AG20443 (cell line): ENCODE measurements around the gene METRN.
"Not testable (repeated sequence)": the region's sequence is repeated elsewhere in the genome, so short reads cannot be mapped to it uniquely, and the experiment has no call there.

ENCODE experiments used
- DNase-seq: peaks from one replicate; pipeline ENCODE4 v3.0.0; 2012; ENCODE audit warnings: low spot score, mixed read lengths

METRN gene

DNA sequence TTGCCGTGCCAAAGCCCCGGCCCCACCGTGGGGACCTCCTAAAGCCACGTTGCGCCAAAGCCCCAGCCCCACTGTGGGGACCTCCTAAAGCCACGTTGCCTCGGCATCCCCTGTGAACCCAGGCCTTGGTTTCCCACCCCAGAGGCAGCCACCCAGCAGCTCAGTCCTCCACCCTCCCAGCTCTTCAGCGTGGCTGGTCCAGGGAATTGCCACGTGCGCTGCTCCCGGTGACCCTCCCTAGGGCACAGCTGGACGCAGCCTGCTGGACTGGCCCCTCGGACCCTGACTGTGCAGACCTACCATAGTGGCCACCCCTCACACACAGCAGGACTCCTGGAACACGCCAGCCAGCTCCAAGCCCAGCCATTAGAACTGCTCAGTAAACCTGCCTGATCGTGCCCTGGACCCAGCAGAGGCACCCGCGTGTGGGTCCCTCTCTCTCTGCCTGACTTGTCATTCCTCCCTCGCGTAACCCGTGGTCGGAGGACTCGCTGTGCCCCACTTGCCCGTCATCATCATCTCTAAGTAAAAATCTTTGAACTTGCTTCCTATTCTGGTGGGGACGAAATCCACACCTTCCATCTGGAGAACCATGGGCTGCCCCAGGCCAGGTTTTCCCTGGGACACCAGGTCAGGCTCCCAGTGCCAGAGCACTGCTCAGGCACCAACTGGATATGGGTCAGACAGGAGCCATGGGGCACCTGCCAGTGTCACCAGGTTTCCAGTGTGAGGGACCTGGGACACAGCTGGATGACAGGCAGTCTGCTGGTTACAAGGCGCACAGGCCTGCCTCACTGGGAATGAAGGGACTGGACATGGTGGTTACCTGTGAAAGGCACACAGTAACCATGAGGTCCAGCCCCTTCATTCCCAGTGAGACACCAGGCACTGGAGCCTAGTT is 20.3 kb downstream of the METRN start:
- DNase-seq = no peak

DNA sequence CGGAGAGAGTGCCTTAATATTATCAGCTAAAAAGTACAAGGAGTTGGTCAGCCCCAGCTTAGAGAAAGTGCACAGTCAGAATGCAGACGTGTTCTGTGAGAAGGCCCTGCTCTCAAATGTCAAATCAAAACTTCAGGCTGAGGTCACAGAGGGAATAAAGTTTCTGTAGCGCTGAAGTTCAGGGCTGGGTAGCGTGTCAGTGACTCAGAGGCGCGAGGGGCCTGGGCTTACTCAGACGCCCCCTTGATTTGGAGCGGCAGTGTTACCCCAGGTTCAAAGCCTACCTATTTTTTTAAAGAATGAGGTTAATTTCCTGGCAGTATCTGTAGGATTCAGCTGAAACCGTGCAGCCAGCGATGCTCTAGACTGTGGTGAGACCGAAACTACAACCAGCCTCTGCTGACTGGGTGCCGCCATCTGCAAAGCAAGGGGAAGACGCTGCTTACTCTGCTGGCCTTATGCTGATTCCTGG is 21.1 kb downstream of the METRN start:
- DNase-seq = no peak

DNA sequence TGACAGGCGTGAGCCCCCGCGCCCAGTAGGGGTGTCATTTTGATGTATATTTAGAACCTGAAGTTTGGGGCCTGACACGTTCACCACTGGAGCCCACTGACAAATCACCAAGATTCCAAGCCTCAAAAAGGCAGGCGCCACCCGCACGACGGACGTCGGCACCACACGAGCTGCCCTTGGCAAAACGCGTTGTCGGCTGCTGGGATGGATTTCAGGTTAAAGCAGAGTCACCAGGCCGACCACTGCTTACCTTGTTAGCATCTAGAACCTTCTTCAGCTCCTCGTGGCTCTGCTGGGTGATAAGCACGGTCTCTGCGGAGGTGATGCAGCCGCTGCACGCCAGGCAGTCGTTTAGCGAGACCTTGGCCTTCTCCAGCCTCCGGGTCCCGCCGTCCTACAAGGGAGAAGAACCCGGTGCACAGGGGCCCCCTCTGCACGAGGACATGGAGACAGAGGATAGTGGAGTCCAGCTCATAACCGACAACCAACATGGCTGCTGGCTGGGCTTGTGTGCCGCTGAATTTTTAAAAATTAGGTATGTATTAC is 22.1 kb downstream of the METRN start:
- no peak for DNase-seq

DNA sequence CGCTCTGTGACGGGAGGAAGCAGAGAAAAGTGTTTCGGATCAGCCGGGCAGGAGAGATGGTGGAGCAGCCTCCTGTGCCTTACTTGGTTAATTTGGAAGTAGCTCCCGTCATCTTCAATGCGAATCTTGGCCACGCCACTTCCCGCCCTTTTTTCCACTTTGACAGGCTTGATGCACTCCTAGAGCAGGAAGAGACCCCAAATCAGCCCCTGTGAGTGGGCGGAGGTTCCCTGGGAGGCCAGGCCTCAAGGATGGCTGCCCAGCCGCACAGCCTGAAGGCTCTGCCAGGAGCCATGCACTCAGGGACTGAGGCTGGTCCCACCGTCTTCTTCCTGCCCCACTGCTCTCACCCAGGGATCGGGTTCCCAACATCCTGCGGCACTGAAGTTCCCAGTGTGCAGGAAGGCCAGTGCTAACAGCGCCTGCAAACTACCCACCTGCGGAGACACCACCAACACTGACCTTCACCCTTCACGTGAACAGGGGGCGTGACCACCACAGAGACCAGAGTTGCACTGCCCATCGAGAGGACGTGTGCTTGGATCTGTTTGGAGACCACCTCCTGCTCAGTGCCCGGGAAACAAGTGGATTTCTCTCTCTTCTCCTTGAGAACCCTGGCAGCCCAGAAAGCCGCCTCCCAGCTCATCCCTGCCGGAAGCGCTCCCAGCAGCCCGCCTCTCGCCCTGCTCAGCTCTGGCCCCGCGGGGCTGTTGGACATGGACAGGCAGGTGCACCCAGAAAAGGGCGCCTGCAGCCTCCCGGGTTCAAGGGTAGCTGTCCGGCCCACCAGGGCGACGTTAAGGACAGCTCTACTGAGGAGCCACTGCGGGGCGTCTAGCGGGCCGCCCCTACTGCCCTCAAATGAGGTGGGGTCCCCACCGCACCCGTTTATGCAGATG is 24.9 kb downstream of the METRN start:
- DNase-seq = no peak

DNA sequence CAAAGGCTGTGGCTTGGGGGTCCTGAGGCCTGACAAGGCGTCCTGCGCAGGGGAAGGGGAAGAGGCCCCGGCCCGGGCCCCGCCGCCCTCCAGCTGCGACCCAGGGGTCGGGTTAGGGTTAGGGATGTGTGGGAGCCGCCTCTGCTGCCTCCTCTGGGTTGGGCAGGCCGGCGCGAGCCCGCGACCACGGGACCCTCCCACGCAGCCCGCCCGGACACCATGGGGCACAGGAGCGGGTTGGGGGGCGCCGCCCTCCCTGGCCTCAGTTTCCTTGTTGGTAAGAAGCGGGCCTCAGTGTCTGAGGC is 25.5 kb downstream of the METRN start:
- DNase-seq = no peak

DNA sequence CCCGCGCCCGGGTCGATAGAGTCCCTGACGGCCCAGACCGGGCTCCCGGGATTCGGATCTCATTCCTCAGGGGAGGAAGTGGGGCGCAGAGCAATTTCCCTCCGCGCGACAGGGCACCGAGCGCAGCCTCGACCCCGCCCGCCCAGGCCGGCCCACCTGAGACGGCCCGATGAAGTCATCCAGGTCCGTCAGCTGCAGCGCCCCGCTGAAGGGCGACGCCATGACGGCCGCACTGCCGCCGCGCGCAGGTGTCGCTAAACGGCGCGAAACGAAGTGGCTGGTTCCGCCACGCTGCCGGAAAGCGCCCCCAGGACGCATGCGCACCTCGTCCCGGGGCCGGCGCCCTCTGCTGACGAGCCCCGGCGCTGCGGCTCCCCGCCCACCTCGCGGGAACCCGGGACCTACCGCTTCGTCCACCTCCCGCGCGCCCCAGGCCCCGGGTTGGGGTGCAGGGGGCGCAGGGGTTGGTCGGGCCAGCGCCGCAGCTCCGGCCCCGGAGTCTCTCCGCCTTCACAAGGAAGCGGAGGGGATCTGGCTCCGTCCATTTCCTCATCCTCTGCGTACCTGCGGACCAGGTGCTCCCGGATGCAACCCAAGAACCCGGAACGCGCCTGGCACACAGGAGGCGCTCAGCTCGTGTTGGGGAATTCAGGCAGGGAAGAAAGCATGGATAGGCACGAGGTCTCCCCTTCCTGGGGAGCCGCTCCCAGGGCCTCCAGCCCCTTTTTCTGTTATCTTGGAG is 26.0 kb downstream of the METRN start, which contains the start of gene CIAO3:
CIAO3 (minus strand) TSS at position 234 of the 742 bp plus-strand sequence; CDS start at position 222, 12 bp downstream.
- DNase-seq = peak; percentile 99

DNA sequence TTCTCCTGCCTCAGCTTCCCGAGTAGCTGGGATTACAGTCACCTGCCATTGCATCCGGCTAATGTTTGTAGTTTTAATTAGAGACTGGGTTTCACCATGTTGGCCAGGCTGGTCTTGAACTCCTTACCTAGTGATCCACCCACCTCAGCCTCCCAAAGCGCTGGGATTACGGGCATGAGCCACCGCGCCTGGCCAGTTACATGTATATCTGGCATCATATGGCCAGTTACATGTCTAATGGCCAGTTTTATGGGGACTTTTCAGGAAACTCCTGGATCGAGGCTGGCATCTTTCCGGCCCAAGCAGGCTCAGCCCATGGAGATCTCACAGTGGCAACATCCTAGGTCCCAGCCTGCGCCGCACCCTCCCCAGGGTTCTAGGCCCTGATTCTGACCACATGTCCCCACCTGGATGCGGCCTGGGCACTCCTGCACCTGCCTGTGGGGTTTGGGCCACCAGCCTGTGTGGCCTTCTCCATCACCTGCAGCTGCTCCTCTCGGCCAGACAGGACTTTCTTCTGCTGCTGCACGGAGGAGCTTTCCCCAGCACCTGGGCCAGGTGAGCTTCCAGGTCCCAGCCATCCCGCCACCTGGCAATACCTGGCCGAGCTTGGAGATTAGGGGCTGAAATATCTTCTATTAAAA is 27.2 kb downstream of the METRN start:
- DNase-seq = no peak

DNA sequence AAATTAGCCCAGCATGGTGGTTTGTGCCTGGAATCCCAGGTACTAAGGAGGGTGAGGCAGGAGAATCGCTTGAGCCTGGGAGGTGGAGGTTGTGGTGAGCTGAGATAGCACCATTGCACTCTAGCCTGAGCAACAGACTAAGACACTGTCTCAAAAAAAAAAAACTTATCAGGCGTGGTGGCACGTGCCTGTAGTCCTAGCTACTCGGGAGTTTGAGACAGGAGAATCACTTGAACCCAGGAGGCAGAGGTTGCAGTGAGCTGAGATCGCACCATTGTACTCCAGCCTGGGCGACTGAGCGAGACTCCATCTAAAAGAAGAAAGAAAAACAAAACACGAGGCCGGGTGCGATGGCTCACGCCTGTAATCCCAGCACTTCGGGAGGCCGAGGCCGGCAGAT is 28.0 kb downstream of the METRN start:
- not testable (repeated sequence) for DNase-seq

DNA sequence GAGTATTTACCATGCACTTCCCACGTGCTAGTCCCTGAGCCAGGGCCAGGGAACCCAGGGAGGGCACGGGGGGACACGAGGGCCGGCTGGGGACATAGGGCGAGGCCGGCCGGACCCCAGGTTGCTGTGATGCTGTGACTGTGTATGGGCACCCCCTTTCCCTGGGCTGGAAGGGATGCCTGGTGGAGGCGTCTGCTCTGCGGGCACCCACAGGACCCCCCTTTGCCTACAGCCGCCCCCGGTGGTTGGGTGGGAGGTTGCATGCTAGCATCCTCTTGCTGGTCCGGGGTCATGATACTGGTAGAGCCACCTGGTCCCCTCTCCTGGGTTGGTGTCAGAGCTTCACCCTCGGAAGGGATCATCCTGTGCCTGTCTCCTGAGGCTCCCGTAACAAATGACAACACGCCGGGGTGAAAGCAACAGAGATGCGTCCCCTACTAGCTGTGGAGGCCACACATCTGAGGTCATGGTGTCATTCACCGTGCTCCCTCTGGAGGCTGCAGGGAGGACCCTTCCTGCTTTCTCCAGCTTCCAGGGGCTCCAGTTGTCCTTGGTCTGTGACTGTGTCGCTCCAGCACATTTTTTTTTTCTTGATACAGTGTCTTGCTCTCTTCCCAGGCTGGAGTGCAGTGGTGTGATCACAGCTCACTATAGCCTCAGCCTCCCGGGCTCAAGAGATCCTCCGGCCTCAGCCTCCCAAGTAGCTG is 29.0 kb downstream of the METRN start:
- DNase-seq = no peak

DNA sequence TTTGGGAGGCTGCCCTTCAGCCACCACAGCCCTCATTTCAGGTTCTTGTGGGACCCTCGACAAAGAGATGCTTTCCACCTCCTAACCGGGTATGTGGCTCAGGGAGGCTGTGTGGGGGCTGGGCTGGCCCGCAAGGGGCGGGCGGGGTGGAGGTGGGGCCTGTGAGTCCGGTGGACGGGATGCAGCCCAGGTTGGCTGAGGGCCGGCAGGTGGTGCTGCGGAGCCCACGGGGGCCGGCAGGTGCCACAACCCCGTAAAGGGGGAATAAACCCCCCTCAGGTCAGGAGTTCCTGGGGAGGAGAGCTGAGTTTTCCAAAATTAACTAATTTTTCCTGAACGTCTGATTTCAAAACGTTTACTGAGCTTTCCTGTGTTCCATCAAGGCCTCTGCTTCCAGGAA is 30.8 kb downstream of the METRN start:
- DNase-seq = no peak

DNA sequence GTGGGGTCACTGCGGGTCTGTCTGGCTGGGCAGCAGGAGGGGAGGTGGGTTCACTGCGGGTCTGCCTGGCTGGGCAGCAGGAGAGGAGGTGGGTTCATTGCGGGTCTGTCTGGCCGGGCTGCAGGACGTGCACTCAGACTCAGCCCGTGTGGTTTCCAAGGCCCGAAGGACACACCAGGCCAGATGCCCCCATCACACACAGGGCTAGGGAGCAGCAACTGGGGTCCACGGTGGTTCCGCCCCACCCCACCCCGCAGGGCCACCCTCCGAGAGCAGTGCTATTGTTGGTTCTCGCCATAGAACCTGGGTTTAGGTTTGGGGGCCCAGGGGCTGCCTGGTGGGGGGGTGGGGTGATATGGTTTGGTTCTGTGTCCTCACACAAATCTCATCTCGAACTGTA is 31.7 kb downstream of the METRN start:
- DNase-seq = no peak

DNA sequence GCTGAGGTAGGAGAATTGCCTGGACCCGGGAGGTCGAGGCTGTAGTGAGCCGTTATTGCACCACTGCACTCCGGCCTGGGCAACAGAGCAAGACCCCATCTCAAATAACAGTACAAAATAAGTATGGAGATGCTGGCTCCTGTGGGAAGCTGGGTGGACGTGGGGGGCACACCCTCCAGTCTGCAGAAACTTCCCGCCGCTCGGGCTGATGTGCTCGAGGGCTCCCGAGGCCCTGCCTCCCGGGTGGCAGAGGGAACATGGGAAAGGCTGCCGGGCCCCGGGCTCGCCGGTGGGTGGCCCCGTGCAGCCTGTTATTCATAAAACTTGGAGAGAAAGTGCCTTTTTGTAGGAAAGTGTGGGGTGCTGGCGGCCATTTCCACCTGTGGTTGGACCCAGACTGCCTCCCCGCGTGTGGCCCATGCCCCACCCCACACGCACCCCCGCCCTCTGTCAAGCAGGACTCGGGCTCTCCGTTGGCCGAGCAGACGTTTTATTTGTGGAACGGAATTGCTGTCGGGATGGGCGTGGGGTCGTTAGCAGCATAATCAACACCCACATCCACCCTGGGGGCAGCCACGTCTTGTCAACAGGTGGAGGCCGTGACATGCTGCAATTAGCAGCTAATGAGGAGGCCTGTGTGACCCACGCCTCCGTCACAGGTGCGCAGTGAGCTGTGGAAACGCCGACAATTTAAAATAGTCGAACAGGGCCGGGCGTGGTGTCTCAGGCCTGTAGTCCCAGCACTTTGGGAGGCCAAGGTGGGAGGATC is 33.2 kb downstream of the METRN start:
- DNase-seq = no peak

DNA sequence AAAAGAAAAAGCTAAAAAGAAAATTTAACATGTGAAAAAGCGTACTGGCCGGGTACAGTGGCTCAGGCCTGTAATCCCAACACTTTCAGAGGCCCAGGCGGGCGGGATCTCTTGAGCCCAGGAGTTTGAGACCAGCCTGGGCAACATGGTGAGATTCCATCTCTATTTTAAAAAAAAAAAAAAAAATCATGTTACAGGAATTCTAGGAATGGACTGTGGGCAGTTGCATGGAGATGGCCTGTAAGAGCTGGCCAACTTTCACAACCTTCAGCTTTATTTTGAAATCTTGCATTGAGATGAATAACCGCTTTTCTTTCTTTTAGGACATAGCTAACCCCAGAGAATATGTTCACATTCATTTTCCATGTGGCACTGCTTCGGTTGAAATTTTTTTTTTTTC is 34.1 kb downstream of the METRN start:
- peak; percentile 87 for DNase-seq

DNA sequence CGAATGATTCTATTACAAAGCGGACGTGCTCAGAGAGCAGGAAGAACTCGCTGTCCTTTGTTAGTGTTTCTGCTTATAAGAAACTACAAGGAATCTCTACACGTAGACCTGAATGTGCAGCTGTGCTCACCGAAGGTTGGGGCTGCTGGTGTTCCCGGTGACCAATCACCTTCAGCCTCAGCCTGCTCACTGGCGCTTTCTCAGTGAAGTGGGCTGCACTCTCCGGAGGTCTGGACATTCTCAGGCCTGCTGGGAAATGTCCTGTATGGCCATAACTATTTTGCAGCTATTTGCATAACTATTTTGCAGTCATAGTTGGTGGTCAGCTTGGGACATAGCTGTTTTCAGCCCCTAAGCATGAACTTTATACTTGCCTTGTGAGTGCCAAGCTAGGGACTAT is 35.6 kb downstream of the METRN start:
- DNase-seq = no peak

DNA sequence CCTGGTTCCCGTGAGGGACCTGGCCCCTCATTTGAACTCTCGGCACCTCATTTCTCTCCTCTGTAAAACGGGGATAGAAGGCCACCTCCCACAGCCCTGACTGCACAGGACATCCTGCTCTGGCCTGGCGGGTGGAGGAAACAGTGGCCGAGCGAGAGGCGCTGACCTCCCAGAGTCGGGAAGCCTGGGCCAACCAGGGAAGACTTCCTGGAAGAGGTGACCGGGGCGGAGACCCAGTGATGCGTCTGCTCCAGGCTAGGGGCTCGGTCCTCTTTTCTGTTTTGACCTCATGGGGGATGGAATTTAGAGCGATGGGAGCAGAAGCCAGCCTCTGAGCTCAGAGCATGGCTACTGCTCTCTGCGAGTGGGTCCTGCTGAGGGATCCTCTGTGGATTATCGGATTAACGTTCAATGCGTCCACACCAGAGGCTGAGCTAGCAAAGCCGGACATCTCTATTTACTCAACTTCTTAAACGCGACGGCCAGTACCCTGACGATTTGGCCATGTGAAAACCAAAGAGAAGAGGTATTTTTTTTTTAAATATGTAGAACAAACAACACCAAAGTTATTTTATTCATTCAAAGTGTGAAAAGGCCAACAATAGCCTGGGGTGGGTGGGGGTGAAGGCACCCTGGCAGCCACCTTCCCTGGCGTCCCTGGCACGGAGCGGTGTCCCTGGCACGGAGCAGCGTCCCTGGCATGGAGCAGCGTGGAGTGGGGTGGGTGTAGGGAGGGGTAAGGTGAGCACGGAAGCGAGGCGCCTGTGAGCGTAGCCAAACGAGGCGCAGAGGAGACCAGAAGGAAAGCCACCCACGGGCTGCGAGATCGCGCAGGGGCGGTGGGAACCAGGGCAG is 36.5 kb downstream of the METRN start:
- no peak for DNase-seq

DNA sequence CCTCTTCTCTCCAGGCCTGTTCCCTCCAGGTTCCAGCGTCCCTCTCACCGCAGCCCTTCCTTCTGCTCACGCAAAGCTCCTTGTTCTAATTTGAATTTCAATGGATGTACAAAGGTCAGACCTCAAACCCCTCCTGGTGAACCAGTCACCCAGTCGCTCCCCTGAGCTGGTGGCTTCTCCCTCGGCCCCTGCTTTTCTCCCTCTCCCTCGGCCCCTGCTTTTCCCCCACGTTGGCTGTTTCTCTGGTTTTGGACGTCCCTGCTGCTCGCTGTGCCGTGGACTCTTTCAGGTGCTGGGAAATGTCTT is 37.0 kb downstream of the METRN start:
- no peak for DNase-seq

DNA sequence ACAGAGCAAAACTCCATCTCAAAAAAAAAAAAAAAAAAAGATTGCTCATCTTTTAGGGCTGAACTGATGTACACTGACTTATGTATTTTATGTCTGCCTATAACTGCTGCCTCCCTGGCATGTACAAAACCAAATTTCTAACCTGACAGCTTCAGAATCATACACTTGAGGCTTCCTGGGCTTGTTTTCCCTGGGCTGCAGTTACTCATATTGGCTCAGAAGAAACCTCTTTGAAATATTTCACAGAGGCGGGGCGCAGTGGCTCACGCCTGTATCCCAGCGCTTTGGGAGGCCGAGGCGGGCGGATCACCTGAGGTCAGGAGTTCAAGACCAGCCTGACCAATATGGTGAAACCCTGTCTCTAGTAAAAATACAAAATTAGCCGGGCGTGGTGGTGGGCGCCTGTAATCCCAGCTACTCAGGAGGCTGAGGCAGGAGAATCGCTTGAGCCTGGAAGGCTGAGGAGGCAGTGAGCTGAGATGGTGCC is 39.2 kb downstream of the METRN start:
- DNase-seq = not testable (repeated sequence)

DNA sequence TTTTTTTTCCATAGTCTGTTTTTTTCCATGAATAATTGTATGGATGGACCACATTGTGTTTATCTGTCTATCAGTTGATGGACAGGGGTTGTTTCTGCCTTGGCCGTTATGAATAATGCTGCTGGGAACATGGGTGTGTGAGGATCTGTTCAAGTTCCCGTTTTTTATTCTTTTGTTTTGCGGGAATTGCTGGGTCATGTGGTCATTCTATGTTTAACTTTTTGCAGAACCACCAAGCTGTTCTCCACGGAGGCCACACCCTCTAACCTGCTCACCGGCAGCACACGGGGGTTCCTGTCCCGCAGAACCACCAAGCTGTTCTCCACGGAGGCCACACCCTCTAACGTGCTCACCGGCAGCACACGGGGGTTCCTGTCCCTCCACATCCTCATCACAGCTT is 39.7 kb downstream of the METRN start:
- no peak for DNase-seq

DNA sequence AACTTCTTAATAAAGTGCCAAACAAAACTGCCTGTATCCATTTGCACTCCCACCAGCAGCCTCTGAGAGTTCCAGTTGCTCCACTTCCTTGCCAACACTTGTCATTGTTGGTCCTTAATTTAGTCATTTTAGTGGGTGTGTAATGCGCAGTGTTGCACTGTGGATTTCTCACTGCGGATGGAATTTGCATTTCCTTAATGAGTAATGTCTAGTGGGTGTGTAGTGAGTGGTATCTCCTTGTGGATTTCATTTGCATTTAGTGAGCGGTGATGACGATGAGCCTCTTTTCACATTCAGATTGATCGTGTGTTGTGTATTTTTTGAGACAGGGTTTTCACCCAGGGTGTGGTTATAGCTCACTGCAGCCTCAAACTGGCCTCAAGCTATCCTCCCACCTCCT is 41.5 kb downstream of the METRN start:
- DNase-seq = no peak
